NCI-H146 (cell line): ENCODE results near the gene SORCS3.
A peak's percentile ranks its signal among the peaks of the same experiment; 100 is the strongest.

Source experiments
- DNase-seq: peaks from one replicate; lab custom pipeline; 2025; lab: John Stamatoyannopoulos, UW

SORCS3 gene

GRCh38 chr10:104850023-104850422 is 208.9 kb downstream of the SORCS3 start:
- DNase-seq: no peak

GRCh38 chr10:104867966-104868598 is 227.0 kb downstream of the SORCS3 start:
- peak; percentile 88 for DNase-seq

- no peak for DNase-seq
Measured at GRCh38 chr10:104872691-104873090, 231.6 kb downstream of the SORCS3 start.

- no peak for DNase-seq
Measured at GRCh38 chr10:104873161-104873560, 232.1 kb downstream of the SORCS3 start.

- no peak for DNase-seq
Measured at GRCh38 chr10:104875561-104875960, 234.5 kb downstream of the SORCS3 start.

- no peak for DNase-seq
Measured at GRCh38 chr10:104880624-104881398, 239.7 kb downstream of the SORCS3 start.

GRCh38 chr10:104881740-104882139 is 240.7 kb downstream of the SORCS3 start:
- DNase-seq: no peak

- DNase-seq: no peak
Measured at GRCh38 chr10:104892879-104893617, 252.0 kb downstream of the SORCS3 start.

GRCh38 chr10:104893701-104894100 is 252.6 kb downstream of the SORCS3 start:
- DNase-seq: no peak

- DNase-seq: no peak
Measured at GRCh38 chr10:104894681-104895080, 253.6 kb downstream of the SORCS3 start.

GRCh38 chr10:104895541-104895940 is 254.5 kb downstream of the SORCS3 start:
- no peak for DNase-seq

GRCh38 chr10:104895981-104896380 is 254.9 kb downstream of the SORCS3 start:
- no peak for DNase-seq

GRCh38 chr10:104897696-104898095 is 256.6 kb downstream of the SORCS3 start:
- DNase-seq: no peak

- no peak for DNase-seq
Measured at GRCh38 chr10:104899779-104900178, 258.7 kb downstream of the SORCS3 start.

GRCh38 chr10:104903433-104903832 is 262.3 kb downstream of the SORCS3 start:
- DNase-seq: no peak

- no peak for DNase-seq
Measured at GRCh38 chr10:104904753-104905323, 263.7 kb downstream of the SORCS3 start.

GRCh38 chr10:104906112-104906511 is 265.0 kb downstream of the SORCS3 start:
- no peak for DNase-seq

GRCh38 chr10:104907521-104907920 is 266.4 kb downstream of the SORCS3 start:
- peak; percentile 8 for DNase-seq

- DNase-seq: no peak
Measured at GRCh38 chr10:104908581-104908980, 267.5 kb downstream of the SORCS3 start.

GRCh38 chr10:104910712-104911111 is 269.6 kb downstream of the SORCS3 start:
- DNase-seq: no peak

GRCh38 chr10:104913390-104913789 is 272.3 kb downstream of the SORCS3 start:
- no peak for DNase-seq

- DNase-seq: no peak
Measured at GRCh38 chr10:104920476-104920875, 279.4 kb downstream of the SORCS3 start.

GRCh38 chr10:104921763-104922162 is 280.7 kb downstream of the SORCS3 start:
- DNase-seq: no peak
